SK-N-SH (cell line): ENCODE data around the gene STIL. TPM values are rescaled to one million over a fixed set of nuclear protein-coding genes. Genes with fewer than 3 reads are reported as not detected.

ENCODE experiments used
- CTCF ChIA-PET: fragments of 300-600, 350-600 bp; formaldehyde crosslinking; extraction: SDS; loops from one replicate; lab custom pipeline; 2021; lab: Yijun Ruan, JAX
- POLR2A ChIA-PET: fragments of 350-600 bp; sonication (Branson Sonifier 250); formaldehyde crosslinking; extraction: SDS; loops from one replicate; lab custom pipeline; 2020; ENCODE audit warnings: antibody characterized with exemption, inconsistent platforms; lab: Yijun Ruan, JAX
- DNase-seq: peaks from one replicate; pipeline ENCODE4 v3.0.0; 2012
- H2AFZ ChIP-seq: fragments of 200-600 bp; sonication (generic); 2 replicates; pipeline ENCODE4 v1.8.1; 2016; ENCODE audit warnings: antibody characterized with exemption, mild to moderate bottlenecking, low read depth
- H3F3A ChIP-seq: fragments of 200-600 bp; sonication (generic); replicated peaks from 2 replicates; pipeline ENCODE3; 2016; ENCODE audit warnings: antibody characterized with exemption, mild to moderate bottlenecking; ENCODE audit not compliant: insufficient read depth
- H3K27ac ChIP-seq, 2 experiments: fragments of 200-500 bp in 1 of 2; fragments of 200-600 bp in 1 of 2; sonication (Bioruptor generic) in 1 of 2; sonication (generic), shearing (Covaris generic) in 1 of 2; 2 replicates each; pipeline versions ENCODE4 v1.5.1 to v1.6.1; 2014 to 2016; ENCODE audit warnings: low read depth in 2 of 2, inconsistent platforms in 1 of 2, low read length in 1 of 2, mild to moderate bottlenecking in 1 of 2, mixed read lengths in 1 of 2
- H3K27me3 ChIP-seq: fragments of 200-600 bp; sonication (generic), shearing (Covaris generic); 2 replicates; pipeline ENCODE4 v1.6.1; 2016; ENCODE audit warnings: mixed run types; ENCODE audit not compliant: insufficient read depth
- H3K36me3 ChIP-seq, 2 experiments: fragments of 200-500 bp in 1 of 2; fragments of 200-600 bp in 1 of 2; sonication (Bioruptor generic) in 1 of 2; sonication (generic) in 1 of 2; replicated peaks in 1 of 2; 2 replicates each; pipeline versions ENCODE3 to v1.5.1; 2014 to 2016; ENCODE audit warnings: low read length in 1 of 2, mild to moderate bottlenecking in 1 of 2; ENCODE audit not compliant: insufficient read depth in 2 of 2, control insufficient read depth in 1 of 2
- H3K4me1 ChIP-seq, 2 experiments: fragments of 200-500 bp in 1 of 2; fragments of 200-600 bp in 1 of 2; sonication (Bioruptor generic) in 1 of 2; sonication (generic), shearing (Covaris generic) in 1 of 2; 2 replicates each; pipeline versions ENCODE4 v1.5.1 to v1.6.1; 2014 to 2016; ENCODE audit warnings: low read depth in 1 of 2, low read length in 1 of 2, mixed run types in 1 of 2; ENCODE audit not compliant: insufficient read depth in 2 of 2, control insufficient read depth in 1 of 2
- H3K4me2 ChIP-seq: fragments of 200-600 bp; sonication (generic), shearing (Covaris generic); 2 replicates; pipeline ENCODE4 v1.6.1; 2017; ENCODE audit warnings: mixed run types
- H3K4me3 ChIP-seq, 2 experiments: fragments of 200-500 bp in 1 of 2; fragments of 200-600 bp in 1 of 2; sonication (Bioruptor generic) in 1 of 2; sonication (generic), shearing (Covaris generic) in 1 of 2; 2 replicates each; pipeline versions ENCODE4 v1.5.1 to v1.8.1; 2014 to 2016; ENCODE audit warnings: low read depth in 2 of 2, inconsistent platforms in 1 of 2, low read length in 1 of 2, mild to moderate bottlenecking in 1 of 2, mixed read lengths in 1 of 2, moderate library complexity in 1 of 2
- H3K79me2 ChIP-seq: fragments of 200-600 bp; sonication (generic); 2 replicates; pipeline ENCODE4 v1.8.1; 2017; ENCODE audit warnings: mild to moderate bottlenecking; ENCODE audit not compliant: insufficient read depth
- H3K9ac ChIP-seq: fragments of 200-600 bp; sonication (generic); 2 replicates; pipeline ENCODE4 v1.6.1; 2017; ENCODE audit warnings: mixed run types
- H3K9me2 ChIP-seq: fragments of 200-600 bp; sonication (generic); 2 replicates; pipeline ENCODE4 v1.6.1; 2017; ENCODE audit warnings: mixed run types
- H3K9me3 ChIP-seq: fragments of 200-600 bp; sonication (generic); 2 replicates; pipeline ENCODE4 v1.6.1; 2017; ENCODE audit warnings: mixed run types, mild to moderate bottlenecking, moderate library complexity
- H4K20me1 ChIP-seq: fragments of 200-600 bp; sonication (generic); 2 replicates; pipeline ENCODE4 v1.6.1; 2017; ENCODE audit warnings: mild to moderate bottlenecking, mixed run types; ENCODE audit not compliant: insufficient read depth
- CHD2 ChIP-seq: fragments of 150-350 bp; IDR thresholded peaks from 2 replicates; pipeline ENCODE4 v1.6.1; 2018; ENCODE audit warnings: low read length; ENCODE audit not compliant: partially characterized antibody
- CTCF ChIP-seq: fragments of 200-600 bp; sonication (generic); IDR thresholded peaks from 2 replicates; pipeline ENCODE4 v1.6.1; 2017; ENCODE audit warnings: antibody characterized with exemption, mild to moderate bottlenecking, moderate library complexity
- ELF1 ChIP-seq: IDR thresholded peaks from 2 replicates; pipeline ENCODE4 v1.4.0; 2012
- EZH2phosphoT487 ChIP-seq: fragments of 200-600 bp; sonication (generic); IDR thresholded peaks from 2 replicates; pipeline ENCODE4 v1.6.1; 2017; ENCODE audit warnings: low read depth, mixed run types, mild to moderate bottlenecking, antibody characterized with exemption, moderate library complexity, borderline replicate concordance
- GABPA ChIP-seq: IDR thresholded peaks from 2 replicates; pipeline ENCODE4 v1.4.0; 2012; ENCODE audit warnings: low read depth, mild to moderate bottlenecking
- GATA2 ChIP-seq: sonication (generic); formaldehyde crosslinking; IDR thresholded peaks from 2 replicates; pipeline ENCODE4 v1.5.0; 2020; ENCODE audit warnings: mild to moderate bottlenecking, missing genetic modification reagents
- MEF2A ChIP-seq: IDR thresholded peaks from 2 replicates; pipeline ENCODE4 v1.4.0; 2012; ENCODE audit warnings: low read depth, borderline replicate concordance
- MXI1 ChIP-seq: IDR thresholded peaks from 2 replicates; pipeline ENCODE4 v1.6.1; 2012; ENCODE audit warnings: mild to moderate bottlenecking, low read depth, low read length, improper control_type of control experiment
- NFIC ChIP-seq: IDR thresholded peaks from 2 replicates; pipeline ENCODE4 v1.4.0; 2012; ENCODE audit warnings: borderline replicate concordance
- RAD21 ChIP-seq: IDR thresholded peaks from 2 replicates; pipeline ENCODE4 v1.6.1; 2012; ENCODE audit warnings: mild to moderate bottlenecking, low read length
- RXRA ChIP-seq: IDR thresholded peaks from 2 replicates; pipeline ENCODE4 v1.4.0; 2012; ENCODE audit warnings: low read depth, mild to moderate bottlenecking, borderline replicate concordance
- SIN3A ChIP-seq: IDR thresholded peaks from 2 replicates; pipeline ENCODE4 v1.6.1; 2012; ENCODE audit warnings: low read depth, mild to moderate bottlenecking, low read length, moderate library complexity, borderline replicate concordance
- TCF12 ChIP-seq: IDR thresholded peaks from 2 replicates; pipeline ENCODE4 v1.4.0; 2012
- WGBS: methylation state at CpG from one replicate; pipeline ENCODE4 v1.1.6; 2017; ENCODE audit warnings: low lambda C conversion rate; 5-methylcytosine and 5-hydroxymethylcytosine counted together
- polyA plus RNA-seq, 3 experiments: library from polyadenylated mRNA; depleted of rRNA; stranded (reverse); fragments of >200 nt; gene quantifications; 2 replicates each; pipeline ENCODE4 v1.2.3, GENCODE V29; 2012
- TF ChIP-seq, protein P1 (sequence below): IDR thresholded peaks from 2 replicates; pipeline ENCODE4 v1.6.1; 2012; ENCODE audit warnings: mild to moderate bottlenecking, low read depth, low read length, moderate library complexity
- TF ChIP-seq, protein P2 (sequence below): IDR thresholded peaks from 2 replicates; pipeline ENCODE4 v1.4.0; 2012; ENCODE audit warnings: low read depth
- TF ChIP-seq, protein P3 (sequence below): IDR thresholded peaks from 2 replicates; pipeline ENCODE4; 2012

The STIL gene
- polyA plus RNA-seq, 1 of the 3 experiments (the other 2 are of a cell fraction) = 4.9 TPM

DNA sequence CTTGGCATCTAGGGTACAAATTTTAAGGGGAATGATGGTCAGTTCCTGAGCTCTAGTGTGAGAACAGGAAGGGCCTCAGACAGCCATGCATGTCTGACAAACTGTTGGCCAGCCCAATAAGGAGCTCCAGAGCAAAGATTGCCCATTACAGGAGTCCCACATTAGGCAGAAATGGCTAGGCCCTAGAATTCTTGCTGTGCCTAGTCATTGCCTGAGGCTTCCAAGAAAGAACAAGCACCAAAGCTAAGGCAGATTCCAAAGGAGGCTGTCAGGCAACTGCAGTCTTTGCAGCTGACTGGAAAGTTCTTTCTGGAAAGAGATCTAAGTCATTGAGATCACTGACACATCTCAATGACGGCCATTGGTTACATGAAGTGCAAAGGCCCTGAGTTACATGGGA, 3.9 kb upstream of the STIL start:
- ChIA-PET CTCF (interaction anchor here (0.6 to 2.1 kb wide), 2 partner anchors 31 to 126 kb away, joined by 3 to 8 read pairs; no protein-coding TSS in a partner anchor), POLR2A (no interaction called here)
- Histone ChIP-seq H3K4me3 (no peak overlapping the region), H3K27ac (peak overlapping the region in 1 of 2 experiments; percentile 51; a peak in 2 of 4 replicates), H4K20me1 (no peaks in the 10 kb centered on the region), H3K4me1 (peaks cover 0 to 2% of the 10 kb centered on the region in 2 experiments; a peak in 1 of 4 replicates), H3K9me2 (no peaks in the 10 kb centered on the region), H2AFZ (peak overlapping the region; percentile 66; the same call in 1 of the 2 replicates), H3K9me3 (no peaks in the 10 kb centered on the region), H3K4me2 (no peak overlapping the region), H3K79me2 (peaks cover 9% of the 10 kb centered on the region), H3K27me3 (no peaks in the 10 kb centered on the region), H3K9ac (peak overlapping the region; percentile 28; the same call in 1 of the 2 replicates), H3F3A (peaks cover 27% of the 10 kb centered on the region), H3K36me3 (no peaks in the 10 kb centered on the region)
- TF ChIP-seq, protein P1, sequence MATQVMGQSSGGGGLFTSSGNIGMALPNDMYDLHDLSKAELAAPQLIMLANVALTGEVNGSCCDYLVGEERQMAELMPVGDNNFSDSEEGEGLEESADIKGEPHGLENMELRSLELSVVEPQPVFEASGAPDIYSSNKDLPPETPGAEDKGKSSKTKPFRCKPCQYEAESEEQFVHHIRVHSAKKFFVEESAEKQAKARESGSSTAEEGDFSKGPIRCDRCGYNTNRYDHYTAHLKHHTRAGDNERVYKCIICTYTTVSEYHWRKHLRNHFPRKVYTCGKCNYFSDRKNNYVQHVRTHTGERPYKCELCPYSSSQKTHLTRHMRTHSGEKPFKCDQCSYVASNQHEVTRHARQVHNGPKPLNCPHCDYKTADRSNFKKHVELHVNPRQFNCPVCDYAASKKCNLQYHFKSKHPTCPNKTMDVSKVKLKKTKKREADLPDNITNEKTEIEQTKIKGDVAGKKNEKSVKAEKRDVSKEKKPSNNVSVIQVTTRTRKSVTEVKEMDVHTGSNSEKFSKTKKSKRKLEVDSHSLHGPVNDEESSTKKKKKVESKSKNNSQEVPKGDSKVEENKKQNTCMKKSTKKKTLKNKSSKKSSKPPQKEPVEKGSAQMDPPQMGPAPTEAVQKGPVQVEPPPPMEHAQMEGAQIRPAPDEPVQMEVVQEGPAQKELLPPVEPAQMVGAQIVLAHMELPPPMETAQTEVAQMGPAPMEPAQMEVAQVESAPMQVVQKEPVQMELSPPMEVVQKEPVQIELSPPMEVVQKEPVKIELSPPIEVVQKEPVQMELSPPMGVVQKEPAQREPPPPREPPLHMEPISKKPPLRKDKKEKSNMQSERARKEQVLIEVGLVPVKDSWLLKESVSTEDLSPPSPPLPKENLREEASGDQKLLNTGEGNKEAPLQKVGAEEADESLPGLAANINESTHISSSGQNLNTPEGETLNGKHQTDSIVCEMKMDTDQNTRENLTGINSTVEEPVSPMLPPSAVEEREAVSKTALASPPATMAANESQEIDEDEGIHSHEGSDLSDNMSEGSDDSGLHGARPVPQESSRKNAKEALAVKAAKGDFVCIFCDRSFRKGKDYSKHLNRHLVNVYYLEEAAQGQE = no peak
- TF ChIP-seq CHD2 (no peak), ELF1 (no peak), MEF2A (no peak), GATA2 (CRISPR knock-in tag) (no peak)
- TF ChIP-seq, protein P2, sequence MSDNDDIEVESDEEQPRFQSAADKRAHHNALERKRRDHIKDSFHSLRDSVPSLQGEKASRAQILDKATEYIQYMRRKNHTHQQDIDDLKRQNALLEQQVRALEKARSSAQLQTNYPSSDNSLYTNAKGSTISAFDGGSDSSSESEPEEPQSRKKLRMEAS = no peak
- no peak for DNase-seq
- 80% methylated on average over 1 of the region's 1 CpG for WGBS

DNA sequence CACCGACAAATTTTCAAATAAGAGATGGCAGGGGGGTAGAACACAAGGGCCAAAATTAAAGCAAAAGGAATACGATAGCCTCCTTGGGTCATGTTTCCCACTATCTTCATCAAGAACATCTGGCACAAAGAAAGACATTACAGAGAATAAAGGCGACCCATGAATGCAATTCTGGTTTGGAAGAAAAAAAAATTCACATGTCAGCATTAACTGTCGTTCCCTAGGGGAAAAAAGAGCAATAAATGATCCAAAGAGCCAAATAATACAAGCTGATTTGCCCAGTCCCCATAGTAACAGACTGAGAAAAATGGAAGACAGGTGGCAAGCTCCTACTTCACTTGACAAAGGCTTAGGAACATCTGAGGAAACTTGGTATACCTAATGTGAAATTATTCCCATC, 4.5 kb downstream of the STIL start:
- peaks cover 2 to 6% of the 10 kb centered on the region in 2 experiments; a peak in 2 of 4 replicates for H3K4me1 ChIP-seq
- H3K4me3 ChIP-seq = no peak overlapping the region
- H3K36me3 ChIP-seq = peaks cover 15 to 37% of the 10 kb centered on the region in 2 experiments
- H3K9me2 ChIP-seq = no peaks in the 10 kb centered on the region
- H3K27me3 ChIP-seq = no peaks in the 10 kb centered on the region
- H3K79me2 ChIP-seq = peaks cover 88% of the 10 kb centered on the region
- no peak overlapping the region for H3K27ac ChIP-seq
- 97% methylated on average over 4 of the region's 4 CpGs for WGBS
- no peak for DNase-seq
- H3F3A ChIP-seq = peaks cover 13% of the 10 kb centered on the region
- CTCF ChIA-PET = interaction anchor here (1.1 kb wide), 1 partner anchor 46 kb away, joined by 3 read pairs; no protein-coding TSS in a partner anchor
- H3K4me2 ChIP-seq = no peak overlapping the region
- H2AFZ ChIP-seq = no peak overlapping the region
- no peak overlapping the region for H3K9ac ChIP-seq
- no peaks in the 10 kb centered on the region for H4K20me1 ChIP-seq
- no peak for TF ChIP-seq NFIC
- no peak for TF ChIP-seq EZH2phosphoT487
- TF ChIP-seq, protein P3, sequence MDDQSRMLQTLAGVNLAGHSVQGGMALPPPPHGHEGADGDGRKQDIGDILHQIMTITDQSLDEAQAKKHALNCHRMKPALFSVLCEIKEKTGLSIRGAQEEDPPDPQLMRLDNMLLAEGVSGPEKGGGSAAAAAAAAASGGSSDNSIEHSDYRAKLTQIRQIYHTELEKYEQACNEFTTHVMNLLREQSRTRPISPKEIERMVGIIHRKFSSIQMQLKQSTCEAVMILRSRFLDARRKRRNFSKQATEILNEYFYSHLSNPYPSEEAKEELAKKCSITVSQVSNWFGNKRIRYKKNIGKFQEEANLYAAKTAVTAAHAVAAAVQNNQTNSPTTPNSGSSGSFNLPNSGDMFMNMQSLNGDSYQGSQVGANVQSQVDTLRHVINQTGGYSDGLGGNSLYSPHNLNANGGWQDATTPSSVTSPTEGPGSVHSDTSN = no peak
- TF ChIP-seq GATA2 (CRISPR knock-in tag) = no peak
- no peak for TF ChIP-seq GABPA
- TF ChIP-seq RXRA = no peak
- no peak for TF ChIP-seq RAD21
- no peak for TF ChIP-seq TCF12
- no peak for TF ChIP-seq MXI1
- TF ChIP-seq ELF1 = no peak
- TF ChIP-seq CTCF = no peak
- TF ChIP-seq SIN3A = no peak
- TF ChIP-seq, protein P2 = no peak
- TF ChIP-seq, all 33 proteins: peak for 0
- no peaks in the 10 kb centered on the region for H3K9me3 ChIP-seq
- POLR2A ChIA-PET = interaction anchor here (0.7 kb wide), 1 partner anchor 46 kb away, joined by 3 read pairs; no protein-coding TSS in a partner anchor
